Duodenal mucosa (tissue), 2 donors: Measurements from ENCODE around the gene FOXR1.
"Not testable (repeated sequence)": the region's sequence is repeated elsewhere in the genome, so short reads cannot be mapped to it uniquely, and the experiment has no call there.

Experiments
- H3K27ac ChIP-seq: one replicate; pipeline ENCODE4 v1.7.0; 2013; ENCODE audit warnings: low read depth, low read length
- H3K27me3 ChIP-seq, 2 donors: one replicate each; pipeline ENCODE4 v1.7.0; 2013; ENCODE audit warnings: low read length in 2 of 2, control low read depth in 1 of 2; ENCODE audit not compliant: insufficient read depth in 2 of 2, control insufficient read depth in 1 of 2
- H3K36me3 ChIP-seq, 2 donors: one replicate each; pipeline ENCODE4 v1.7.0; 2013; ENCODE audit warnings: low read length in 2 of 2, control low read depth in 1 of 2; ENCODE audit not compliant: insufficient read depth in 2 of 2, control insufficient read depth in 1 of 2
- H3K4me1 ChIP-seq, 2 donors: one replicate each; pipeline ENCODE4 v1.7.0; 2013; ENCODE audit warnings: low read length in 2 of 2, control low read depth in 1 of 2; ENCODE audit not compliant: insufficient read depth in 2 of 2, control insufficient read depth in 1 of 2
- H3K4me3 ChIP-seq, 2 donors: one replicate each; pipeline ENCODE4 v1.7.0; 2013; ENCODE audit warnings: low read length in 2 of 2, low read depth in 1 of 2
- H3K9ac ChIP-seq, 2 donors: one replicate each; pipeline ENCODE4 v1.7.0; 2013; ENCODE audit warnings: low read length in 2 of 2, low read depth in 1 of 2
- H3K9me3 ChIP-seq, 2 donors: one replicate each; pipeline ENCODE4 v1.7.0; 2013; ENCODE audit warnings: low read length in 2 of 2, control low read depth in 1 of 2; ENCODE audit not compliant: control insufficient read depth in 1 of 2

Gene FOXR1

GRCh38 chr11:119015054-119015611 is 43.6 kb downstream of the FOXR1 start:
- no peak overlapping the region for H3K9ac ChIP-seq
- peaks cover 17 to 22% of the 10 kb centered on the region in 2 donors for H3K4me1 ChIP-seq
- no peak overlapping the region for H3K4me3 ChIP-seq
- H3K27ac ChIP-seq, result no peak overlapping the region
- H3K36me3 ChIP-seq, result peaks cover 11 to 55% of the 10 kb centered on the region in 2 donors
- H3K27me3 ChIP-seq, result no peaks in the 10 kb centered on the region
- no peaks in the 10 kb centered on the region for H3K9me3 ChIP-seq

GRCh38 chr11:119016216-119017009 is 44.9 kb downstream of the FOXR1 start:
- Histone ChIP-seq H3K9me3 (no peaks in the 10 kb centered on the region), H3K27me3 (no peaks in the 10 kb centered on the region), H3K9ac (peak overlapping the region; percentile 6 to 85), H3K4me1 (peaks cover 25 to 33% of the 10 kb centered on the region in 2 donors), H3K4me3 (peak overlapping the region; percentile 97 to 99), H3K36me3 (peaks cover 11 to 50% of the 10 kb centered on the region in 2 donors), H3K27ac (no peak overlapping the region)

- Histone ChIP-seq H3K9ac (peak overlapping the region; percentile 85 to 88), H3K4me1 (peaks cover 30 to 38% of the 10 kb centered on the region in 2 donors), H3K36me3 (peaks cover 11 to 42% of the 10 kb centered on the region in 2 donors), H3K4me3 (peak overlapping the region; percentile 97 to 99), H3K27ac (peak overlapping the region; percentile 98)
- not testable (repeated sequence) for H3K27me3 ChIP-seq, H3K9me3 ChIP-seq
Measured at GRCh38 chr11:119017377-119017776, 45.8 kb downstream of the FOXR1 start.

GRCh38 chr11:119018074-119018938 is 46.7 kb downstream of the FOXR1 start, which contains the start of the genes RPS25 and TRAPPC4:
RPS25 (minus strand) TSS chr11:119018343; CDS start chr11:119018284, 59 bp downstream.
TRAPPC4 (plus strand) TSS chr11:119018766; CDS start chr11:119018796, 30 bp downstream.
- Histone ChIP-seq H3K9me3 (no peaks in the 10 kb centered on the region), H3K4me3 (peak within 1 kb of the TSS; percentile 97 to 99), H3K36me3 (peaks cover 8 to 40% of the 10 kb centered on the region in 2 donors), H3K9ac (peak within 1 kb of the TSS; percentile 85 to 88), H3K4me1 (peaks cover 34 to 43% of the 10 kb centered on the region in 2 donors), H3K27ac (peak within 1 kb of the TSS; percentile 98), H3K27me3 (no peaks in the 10 kb centered on the region)

GRCh38 chr11:119019996-119020395 is 48.4 kb downstream of the FOXR1 start:
- peak overlapping the region; percentile 97 to 99 for H3K4me3 ChIP-seq
- H3K9ac ChIP-seq, result peak overlapping the region; percentile 85 to 88
- no peaks in the 10 kb centered on the region for H3K9me3 ChIP-seq
- peaks cover 49 to 59% of the 10 kb centered on the region in 2 donors for H3K4me1 ChIP-seq
- H3K27me3 ChIP-seq, result no peaks in the 10 kb centered on the region
- H3K36me3 ChIP-seq, result peaks cover 17 to 43% of the 10 kb centered on the region in 2 donors
- H3K27ac ChIP-seq, result no peak overlapping the region

- H3K4me1 ChIP-seq, result peaks cover 57 to 66% of the 10 kb centered on the region in 2 donors
- H3K27ac ChIP-seq, result peak overlapping the region; percentile 46
- no peak overlapping the region for H3K4me3 ChIP-seq
Measured at GRCh38 chr11:119021631-119022030, 50.1 kb downstream of the FOXR1 start.

GRCh38 chr11:119023741-119024140 is 52.2 kb downstream of the FOXR1 start:
- H3K9ac ChIP-seq, result peak overlapping the region in 1 of 2 donors; percentile 10
- H3K27me3 ChIP-seq, result no peaks in the 10 kb centered on the region
- H3K4me3 ChIP-seq, result no peak overlapping the region
- H3K9me3 ChIP-seq, result no peaks in the 10 kb centered on the region
- H3K4me1 ChIP-seq, result peaks cover 61 to 75% of the 10 kb centered on the region in 2 donors
- H3K27ac ChIP-seq, result no peak overlapping the region
- H3K36me3 ChIP-seq, result peaks cover 12 to 45% of the 10 kb centered on the region in 2 donors

More at GRCh38 chr11:119021631-119022030, 50.1 kb downstream of the FOXR1 start:
- H3K36me3 ChIP-seq, result peaks cover 12 to 39% of the 10 kb centered on the region in 2 donors
- H3K9ac ChIP-seq, result peak overlapping the region in 1 of 2 donors; percentile 7
- no peaks in the 10 kb centered on the region for H3K9me3 ChIP-seq
- no peaks in the 10 kb centered on the region for H3K27me3 ChIP-seq

GRCh38 chr11:119024430-119025098 is 53.0 kb downstream of the FOXR1 start:
- Histone ChIP-seq H3K27me3 (no peaks in the 10 kb centered on the region), H3K4me3 (peak overlapping the region; percentile 89 to 93), H3K9me3 (no peaks in the 10 kb centered on the region), H3K36me3 (peaks cover 12 to 45% of the 10 kb centered on the region in 2 donors), H3K9ac (peak overlapping the region; percentile 34 to 56), H3K27ac (no peak overlapping the region), H3K4me1 (peaks cover 68 to 83% of the 10 kb centered on the region in 2 donors)

GRCh38 chr11:119025099-119025473 is 53.5 kb downstream of the FOXR1 start:
- peaks cover 67 to 84% of the 10 kb centered on the region in 2 donors for H3K4me1 ChIP-seq
- H3K36me3 ChIP-seq, result peaks cover 12 to 44% of the 10 kb centered on the region in 2 donors
- peak overlapping the region; percentile 89 to 93 for H3K4me3 ChIP-seq
- H3K9me3 ChIP-seq, result no peaks in the 10 kb centered on the region
- H3K9ac ChIP-seq, result peak overlapping the region; percentile 1 to 56
- H3K27me3 ChIP-seq, result no peaks in the 10 kb centered on the region
- H3K27ac ChIP-seq, result no peak overlapping the region
